DMS114 treated with DMSO at 0.1 percent for 48 hours (cell line): Measurements from ENCODE around the gene NOVA2.

Source experiments
- DNase-seq: peaks from one replicate; lab custom pipeline; 2025; ENCODE audit not compliant: unreplicated experiment; lab: John Stamatoyannopoulos, UW

The NOVA2 gene

DNA sequence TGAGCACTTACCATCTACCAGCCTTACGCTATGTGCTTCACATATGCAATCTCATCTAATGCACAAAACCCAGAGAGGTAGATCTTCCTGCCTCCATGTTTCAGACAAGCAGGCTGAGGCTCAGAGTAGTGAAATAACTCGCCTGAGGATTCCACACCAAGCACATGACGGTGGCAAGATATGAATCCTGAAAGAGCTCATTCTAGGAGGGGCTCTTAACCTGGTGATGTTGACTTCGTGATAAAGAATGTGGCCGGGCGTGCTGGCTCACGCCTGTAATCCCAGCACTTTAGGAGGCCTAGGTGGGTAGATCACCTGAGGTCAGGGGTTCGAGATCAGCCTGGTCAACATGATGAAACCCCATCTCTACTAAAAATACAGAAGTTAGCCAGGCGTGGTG is 5.0 kb downstream of the NOVA2 start:
- DNase-seq = no peak

DNA sequence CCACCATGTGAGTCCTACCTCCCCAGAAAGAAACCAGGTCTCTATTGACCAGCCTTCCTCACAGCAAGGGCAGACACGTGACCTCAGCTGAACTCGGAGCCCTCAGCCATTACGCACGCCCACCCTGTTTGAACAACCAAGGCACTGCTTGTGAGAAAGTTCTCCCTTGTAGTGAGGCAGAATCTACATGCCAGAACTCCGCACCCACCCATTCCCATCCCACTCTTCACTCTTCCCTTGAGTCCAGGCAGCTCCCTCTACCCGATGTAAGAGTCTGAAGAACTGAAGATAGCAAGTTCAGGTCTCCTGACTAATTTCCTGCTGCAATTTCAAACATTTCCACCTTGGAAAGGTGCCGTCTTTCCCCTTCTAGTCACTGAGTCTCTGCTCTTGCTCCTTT is 6.4 kb downstream of the NOVA2 start:
- DNase-seq = no peak

DNA sequence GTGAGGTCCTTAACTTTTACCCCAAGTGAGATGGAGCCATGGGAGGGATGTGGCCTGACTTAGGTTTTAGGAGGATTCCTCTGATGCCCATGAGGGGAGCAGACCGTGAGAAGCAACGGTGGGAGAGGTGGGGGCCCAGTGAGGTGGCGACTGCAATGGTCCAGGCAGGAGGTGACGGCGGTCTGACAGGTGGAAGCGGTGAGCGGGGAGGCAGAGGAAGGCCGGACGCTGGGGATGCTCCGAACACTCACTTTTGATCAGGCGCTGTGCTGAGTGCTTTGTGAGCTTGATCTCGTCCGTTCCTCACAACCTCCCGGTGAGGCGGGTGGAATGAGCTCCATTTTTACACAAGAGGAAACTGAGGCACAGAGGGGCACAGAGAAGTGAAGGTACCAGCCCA is 11.6 kb downstream of the NOVA2 start:
- DNase-seq = no peak

DNA sequence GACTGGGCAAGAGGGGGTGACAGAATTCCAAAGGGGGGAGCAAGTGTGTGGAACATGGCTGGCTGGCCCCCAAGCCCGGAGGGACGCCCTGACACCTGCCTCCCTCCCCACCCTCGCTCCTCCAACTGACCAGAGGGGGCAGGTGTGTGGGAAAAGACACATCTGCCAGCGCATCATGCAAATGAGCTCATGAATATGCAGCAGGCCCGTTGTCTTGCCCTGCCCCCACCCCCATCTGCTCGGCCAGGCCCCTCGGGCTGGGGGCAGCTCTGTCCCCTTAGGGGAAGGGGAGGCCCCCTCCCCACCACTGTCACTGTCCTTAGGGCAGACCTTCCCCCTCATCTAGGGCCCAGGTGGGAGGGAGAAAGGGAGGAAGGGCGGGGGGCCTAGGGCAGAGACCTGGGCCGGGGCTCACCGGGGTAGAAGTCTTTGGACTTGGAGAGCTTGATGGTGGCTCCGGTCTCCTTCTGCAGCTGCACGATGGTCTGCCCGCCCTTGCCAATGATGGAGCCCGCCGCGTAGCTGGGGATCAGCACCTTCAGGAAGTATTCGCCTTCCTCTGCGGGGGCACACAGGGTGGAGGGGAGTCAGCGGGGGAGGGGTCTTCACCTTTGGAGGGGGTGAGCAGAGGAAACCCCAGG is 12.9 kb downstream of the NOVA2 start:
- DNase-seq = no peak

DNA sequence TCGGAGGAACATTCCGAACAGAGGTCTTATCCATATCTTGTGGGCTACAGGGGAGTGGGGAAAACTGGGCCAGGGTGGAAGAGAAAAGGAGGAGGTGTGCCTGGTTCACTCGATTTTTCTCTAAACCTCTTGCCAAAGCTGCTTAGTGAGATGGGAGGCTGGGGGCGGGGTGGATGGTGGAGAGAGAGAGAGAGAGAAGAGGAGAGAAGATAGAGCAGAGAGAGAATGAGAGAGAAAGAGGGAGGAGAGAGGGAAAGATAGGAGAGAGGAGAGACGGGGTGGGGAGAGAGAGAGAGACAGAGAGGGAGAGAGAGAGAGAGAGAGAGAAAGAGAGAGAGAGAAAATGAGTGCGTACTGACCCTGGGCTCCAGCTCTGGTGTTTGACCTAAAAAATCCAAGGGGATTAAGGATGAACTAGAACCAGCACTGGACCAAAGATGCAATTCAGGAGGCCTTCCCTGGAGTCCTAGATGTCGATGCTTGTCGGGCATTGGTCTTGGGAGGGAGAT is 14.1 kb downstream of the NOVA2 start:
- DNase-seq = no peak

DNA sequence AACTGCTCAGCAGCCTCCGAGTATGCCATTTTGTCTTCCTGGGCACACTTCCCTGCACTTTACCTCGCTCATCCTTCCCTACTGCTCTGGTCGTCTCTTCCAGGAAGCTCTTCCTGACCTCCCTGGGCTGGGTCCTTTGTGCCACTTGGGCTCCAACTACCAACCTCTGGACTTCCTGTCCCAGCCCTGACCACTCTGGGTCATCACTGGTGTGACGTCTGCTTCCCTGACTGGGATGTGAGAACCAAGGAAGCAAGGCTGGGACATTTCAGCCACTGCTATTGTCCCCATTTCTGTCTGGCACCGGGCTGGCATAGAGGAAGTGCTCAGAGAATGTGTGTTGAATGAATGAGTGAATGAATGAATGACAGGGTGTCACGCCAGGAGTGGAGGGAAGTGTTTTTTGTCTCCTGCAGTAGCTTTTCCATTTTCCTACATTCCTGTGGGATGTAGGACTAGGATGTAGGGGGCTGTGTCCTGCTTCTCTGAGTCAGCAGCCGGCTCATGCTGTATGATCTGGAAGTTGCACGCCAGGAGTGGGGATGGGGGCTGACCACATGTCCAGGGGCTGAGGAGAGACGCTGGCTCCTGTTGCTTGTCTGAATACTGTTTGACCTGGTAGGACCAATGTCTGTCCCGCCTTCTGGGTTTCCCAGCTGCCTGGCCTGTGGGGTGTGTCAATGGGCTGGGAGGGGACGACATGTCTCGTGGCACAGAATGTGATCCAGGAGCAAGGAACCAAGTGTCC is 14.7 kb downstream of the NOVA2 start:
- no peak for DNase-seq

DNA sequence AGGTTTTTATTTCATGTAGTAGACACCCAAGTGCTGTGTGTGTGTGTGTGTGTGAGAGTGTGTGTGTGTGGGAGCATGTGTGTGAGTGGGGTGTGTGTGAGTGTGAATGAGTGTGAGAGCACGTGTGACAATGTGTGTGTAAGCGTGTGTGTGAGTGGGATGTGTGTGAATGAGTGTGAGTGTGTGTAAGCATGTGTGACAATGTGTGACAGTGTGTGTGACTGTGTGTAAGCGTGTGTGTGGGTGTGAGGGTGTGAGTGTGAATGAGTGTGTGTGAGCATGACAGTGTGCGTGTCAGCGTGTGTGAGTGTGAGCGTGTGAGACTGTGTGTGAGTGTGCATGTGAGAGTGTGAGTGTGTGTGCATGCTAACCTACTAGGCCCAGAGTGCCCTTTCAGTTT is 15.3 kb downstream of the NOVA2 start:
- no peak for DNase-seq

DNA sequence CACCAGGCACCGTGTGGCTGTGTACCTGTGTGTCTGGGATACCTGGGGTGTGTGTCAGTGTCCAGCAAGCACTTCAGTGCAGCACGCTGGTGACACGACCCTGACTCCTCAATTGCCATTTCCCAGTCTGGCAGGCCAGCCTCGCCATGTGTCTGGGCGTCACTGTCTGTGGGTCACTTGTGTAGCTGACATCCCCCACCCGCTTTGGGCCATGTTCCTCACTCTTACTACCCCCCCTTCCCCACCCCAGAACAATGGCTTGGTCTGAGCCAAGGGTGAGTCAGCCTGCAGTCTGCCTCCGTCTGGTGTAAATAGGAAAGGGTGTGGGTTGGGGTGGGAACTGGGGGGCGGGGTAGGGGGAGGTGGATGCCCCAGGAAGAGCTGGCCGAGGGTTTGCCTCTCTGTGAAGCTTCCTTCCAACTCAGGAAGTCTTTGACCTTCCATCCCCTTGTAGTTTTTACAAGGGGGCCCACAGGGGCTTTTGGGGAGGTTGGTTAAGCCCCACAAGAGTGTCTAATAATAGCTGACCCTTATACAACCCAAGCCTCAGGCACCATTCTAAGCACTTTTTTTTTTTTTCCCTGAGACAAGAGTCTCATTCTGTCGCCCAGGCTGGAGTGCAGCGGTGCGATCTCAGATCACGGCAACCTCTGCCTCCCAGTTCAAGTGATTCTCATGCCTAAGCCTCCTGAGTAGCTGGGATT is 17.6 kb downstream of the NOVA2 start:
- no peak for DNase-seq

DNA sequence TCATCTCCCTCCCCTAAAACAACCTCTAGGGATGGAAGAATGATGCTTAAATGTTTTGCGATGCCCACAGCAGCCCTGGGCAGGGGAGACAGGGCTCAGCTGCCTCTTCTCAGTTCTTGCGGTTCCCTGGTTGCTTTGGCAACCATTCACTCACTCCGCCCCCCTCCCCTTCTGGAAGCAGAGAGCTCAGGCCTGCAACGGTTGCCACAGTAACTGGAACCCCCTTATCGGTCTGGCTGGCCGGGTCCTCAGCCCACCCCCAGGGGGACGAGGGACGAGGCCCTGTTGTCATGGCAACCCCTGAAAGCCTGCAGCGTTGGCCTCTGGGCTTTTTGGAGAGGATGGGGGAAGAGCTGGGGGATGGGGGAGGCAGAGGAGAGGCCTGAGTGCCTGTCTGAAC is 19.5 kb downstream of the NOVA2 start:
- DNase-seq = no peak

DNA sequence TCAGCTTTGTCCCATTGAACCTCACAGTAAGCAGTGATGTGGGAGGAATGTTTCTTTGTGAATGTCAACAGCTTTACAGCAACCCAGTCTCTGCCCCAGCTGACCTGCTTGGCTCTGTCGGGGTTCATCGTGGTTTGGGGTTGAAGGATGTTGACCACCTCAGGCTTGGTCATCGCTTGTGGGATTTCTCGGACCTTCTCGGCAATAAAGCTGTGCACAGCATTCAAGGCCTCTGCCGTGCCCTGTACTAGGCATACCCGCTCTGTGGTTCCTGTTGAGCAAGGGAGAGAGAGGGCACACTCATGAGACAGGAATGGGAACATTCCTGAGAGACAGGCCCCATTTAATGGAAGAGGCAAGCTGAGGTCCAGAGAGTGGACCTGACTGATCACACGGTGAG is 20.0 kb downstream of the NOVA2 start:
- no peak for DNase-seq

DNA sequence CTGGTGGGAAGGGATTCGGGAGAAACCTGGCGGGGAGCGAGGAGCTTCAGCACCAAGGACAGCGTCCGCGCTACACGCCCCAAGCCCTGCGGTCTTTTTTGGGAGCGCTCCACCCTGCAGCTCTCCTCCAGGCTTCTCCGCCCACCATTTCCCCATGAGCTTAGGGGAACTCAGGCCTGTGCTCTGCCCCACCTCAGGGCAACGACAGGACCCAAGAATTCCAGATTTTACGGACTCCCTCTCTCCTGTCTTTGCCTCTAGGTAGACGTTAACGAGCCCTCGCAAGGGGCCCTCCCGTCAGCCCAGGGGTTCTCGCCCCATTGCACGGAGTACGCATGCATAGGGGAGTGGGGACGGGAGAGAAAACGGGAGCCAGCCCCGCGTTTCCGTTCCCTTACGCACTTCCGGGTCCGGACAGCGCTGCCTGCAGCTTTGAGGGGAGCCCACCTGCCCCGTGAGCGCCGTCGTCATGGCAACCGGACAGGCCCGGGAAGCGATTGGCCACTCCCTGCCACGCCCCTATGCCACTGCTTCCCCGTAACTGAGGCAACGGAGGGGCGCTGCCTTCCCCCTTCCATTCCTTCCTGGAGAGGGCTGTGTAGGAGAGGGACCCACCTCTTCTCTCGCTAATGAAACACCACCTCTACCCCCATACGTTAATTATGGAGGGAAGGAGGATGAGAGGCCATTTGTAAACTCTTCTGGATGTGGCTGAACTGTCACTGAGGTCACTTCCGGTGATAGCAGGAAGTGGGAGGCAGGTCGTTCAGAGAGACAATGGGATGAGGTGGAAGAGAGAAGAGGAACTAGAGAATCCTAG is 20.8 kb downstream of the NOVA2 start:
- no peak for DNase-seq

DNA sequence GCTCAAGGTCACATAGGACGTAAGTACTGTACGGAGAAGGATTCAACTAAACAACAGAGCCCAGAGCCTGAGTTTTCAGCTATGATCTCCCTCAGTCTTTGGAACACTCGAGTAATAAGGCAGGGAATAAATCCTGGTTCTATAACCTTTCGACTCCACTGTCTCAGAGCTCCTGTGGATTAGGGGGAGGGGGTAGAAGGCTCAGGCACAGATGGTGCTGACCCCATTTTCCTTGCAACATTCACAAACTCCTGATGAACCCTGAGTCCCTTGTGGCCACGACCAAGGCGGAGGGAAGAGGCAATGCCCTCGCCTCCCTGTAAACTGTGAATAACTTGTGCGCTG is 21.4 kb downstream of the NOVA2 start:
- no peak for DNase-seq

DNA sequence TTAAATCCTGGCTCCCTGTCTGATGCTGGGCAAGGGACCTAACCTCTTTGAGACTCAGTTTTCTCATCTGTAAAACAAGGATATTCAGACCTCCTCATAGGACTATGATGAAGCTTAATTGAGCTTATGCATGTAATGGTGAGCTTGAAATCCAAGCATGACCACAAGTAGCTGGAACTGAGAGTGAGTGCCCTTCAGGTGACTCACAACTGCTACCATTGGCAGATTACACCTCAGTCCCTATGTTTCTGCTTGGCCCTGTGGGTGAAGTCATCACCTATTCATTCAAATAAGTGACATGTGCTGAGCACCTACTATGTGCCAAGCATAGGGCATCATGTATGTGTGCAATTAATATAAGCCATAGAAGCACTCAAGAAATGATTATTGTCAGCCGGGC is 25.7 kb downstream of the NOVA2 start:
- DNase-seq = no peak

DNA sequence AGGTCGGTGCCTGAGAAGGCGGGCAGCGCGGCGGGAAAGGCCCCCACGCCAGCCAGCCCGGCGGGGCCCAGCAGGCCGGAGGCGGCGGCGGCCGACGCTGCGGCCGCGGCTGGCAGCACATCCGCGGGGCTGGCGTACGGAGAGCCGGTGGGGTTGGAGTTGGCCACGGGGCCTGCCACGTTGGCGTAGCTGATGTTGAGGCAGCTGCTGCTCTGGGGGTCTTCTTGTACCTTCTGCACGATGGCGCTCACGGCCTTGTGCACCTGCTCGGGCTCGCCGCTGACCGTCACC is 33.2 kb downstream of the NOVA2 start:
- no peak for DNase-seq

DNA sequence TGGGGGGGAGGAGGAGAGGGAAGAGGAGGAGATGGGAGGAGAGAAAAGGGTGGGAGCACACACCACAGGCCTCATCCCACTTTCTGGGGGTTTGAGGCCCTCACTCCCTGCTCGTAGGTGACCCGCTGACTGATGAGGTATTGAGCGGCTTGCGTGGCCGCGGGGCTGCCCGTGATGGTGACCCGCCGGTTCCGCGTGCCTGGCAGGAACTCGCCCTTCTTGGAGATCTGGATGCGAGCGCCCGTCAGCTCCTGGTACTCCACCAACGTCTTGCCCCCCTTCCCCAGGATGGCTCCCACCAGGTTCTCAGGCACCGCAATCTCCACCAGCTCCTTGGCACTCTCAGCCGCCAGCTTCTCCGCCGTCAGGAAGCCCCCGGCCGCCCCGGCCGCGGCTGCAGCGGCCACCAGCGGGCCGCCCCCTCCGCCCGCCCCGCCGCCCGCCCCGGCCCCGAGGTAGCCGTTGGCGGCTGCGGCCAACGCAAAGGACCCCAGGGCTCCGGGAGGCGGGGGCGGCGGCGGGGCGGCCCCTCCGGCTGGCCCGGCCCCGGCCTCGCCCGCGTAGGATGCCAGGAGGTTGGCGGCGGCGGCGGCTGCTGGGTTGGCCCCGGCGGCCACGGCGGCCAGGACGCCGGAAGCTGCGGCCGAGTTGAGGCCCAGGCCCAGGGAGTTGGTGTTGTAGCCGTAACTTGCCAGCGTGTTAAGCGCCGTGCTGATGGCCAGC is 33.7 kb downstream of the NOVA2 start:
- DNase-seq = no peak

DNA sequence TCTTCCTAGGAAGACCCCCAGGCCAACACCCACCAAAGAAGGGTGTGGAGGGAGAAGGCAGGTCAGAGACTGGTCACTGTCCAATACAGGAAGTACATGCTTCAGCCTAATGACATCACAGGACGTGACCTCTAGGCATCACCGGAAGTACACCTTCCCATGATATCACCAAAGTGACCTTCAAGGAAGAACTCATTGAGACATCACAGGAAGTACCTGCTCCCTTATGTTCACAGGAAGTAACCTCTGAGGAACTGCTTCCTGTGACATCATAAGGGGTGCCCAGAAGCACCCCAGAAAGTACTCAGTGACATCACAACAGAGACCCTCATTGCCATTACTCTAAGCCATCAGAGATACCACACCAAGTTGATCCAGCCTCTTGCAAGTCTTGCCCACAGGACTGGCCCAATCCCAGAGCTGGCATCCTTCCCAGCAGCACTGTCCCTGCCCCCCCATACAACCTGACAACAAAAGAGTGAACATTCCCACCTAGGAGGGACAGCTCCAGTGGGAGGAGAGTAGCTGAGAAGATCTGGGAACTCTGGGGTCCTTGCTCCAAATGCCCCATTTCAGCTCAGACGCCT is 34.8 kb downstream of the NOVA2 start:
- DNase-seq = no peak

DNA sequence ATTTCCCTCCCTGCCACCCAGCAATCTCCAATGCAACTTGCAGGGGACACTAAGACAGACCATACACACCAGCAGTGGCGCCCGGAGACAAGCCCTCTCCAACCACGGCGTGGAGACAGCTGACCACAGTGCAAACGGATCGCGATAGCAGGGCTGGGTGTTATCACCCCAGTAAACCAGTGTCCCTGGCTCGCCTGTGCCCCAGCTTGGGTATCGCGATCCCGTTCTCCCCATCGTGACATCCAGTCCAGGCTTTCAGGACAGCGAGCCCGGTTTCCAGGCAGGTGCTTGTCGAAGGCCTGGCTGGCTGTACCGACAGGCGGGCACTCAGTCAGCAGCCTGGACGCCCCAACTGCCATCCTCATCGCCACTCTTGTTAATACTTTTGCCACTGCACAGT is 38.4 kb downstream of the NOVA2 start:
- DNase-seq = no peak

DNA sequence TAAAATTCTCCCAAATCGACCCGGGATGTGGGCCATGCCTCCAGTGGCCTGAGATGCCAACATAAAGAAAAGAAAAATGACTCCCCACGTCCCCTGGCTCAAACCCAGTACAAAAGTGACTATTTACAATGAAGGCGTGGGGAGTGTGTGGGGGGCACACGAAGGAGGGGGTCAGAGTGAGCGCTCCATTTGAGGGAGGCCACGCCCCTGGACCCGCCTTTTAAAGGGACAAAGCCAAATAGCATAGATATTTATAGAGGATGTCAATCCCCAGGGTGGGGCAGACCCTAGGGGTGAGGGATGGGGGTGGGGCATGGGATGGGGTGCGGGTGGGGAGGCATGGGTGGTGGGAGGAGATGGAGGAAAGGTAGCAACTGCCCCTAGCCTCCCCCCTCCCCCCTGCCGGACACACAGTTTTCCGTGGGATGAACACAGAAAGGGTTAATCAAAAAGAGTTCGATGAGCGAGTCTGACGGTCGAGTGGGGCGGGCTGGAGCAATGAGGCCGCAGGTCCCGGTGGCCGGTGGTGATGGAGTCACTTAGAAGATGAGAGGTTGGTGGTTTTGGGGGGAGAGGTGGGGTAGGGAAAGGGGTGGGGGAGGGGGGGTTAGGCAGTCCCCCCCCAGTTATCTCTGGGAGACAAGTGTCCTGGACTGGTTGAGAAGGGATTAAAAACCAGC is 39.0 kb downstream of the NOVA2 start:
- DNase-seq = no peak

DNA sequence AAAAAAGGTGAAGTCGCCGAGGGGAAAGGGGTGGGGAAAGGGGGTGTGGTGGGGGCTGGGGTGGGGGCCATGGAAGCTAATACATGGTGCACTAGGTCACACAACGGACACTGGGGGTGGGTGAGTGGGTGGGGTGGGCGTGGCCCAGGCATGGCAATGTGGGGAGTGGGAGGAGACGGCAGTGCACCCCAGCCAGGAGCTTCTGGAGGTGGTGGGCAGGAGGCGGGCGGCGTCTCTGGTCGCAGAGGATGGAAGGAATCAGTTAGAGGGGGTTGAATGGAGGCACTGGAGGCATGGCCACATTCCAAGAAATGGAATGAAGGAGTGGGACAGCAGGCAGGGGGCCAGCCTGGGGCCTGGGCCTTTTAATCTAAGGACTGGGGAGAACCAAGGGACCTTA is 39.9 kb downstream of the NOVA2 start:
- no peak for DNase-seq

DNA sequence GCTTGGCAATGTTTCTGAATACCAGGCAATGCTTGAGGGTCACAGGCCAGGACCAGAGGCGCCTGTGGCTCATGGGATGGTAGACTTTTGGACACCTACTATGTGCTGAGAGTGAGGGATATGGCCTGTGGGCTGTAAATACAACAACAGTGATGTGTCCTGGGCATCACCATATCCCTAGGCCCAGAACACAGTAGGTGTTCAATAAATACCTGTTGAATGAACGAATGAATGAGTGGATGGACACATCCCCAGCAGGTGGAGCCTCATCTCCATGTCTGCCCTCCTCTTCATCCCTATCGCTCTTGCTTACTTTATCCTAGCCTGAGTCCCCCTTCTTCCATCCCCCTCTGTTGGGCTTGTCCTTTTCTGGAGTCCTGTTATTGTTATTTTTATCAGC is 42.6 kb downstream of the NOVA2 start:
- DNase-seq = no peak
